ENCODE results near the gene CFAP45.

The CFAP45 gene

GRCh38 chr1:159849626-159850366 lies 50.2 kb downstream of the CFAP45 start:
- no peaks in the 10 kb centered on the region for H3K36me3 ChIP-seq (ENCODE audit: control insufficient read depth, low read length)
- no peak overlapping the region for H3K27ac ChIP-seq (ENCODE audit: low read depth, low read length)
- H4K20me1 ChIP-seq (ENCODE audit: control insufficient read depth, insufficient read depth, low read depth, low read length) = no peaks in the 10 kb centered on the region
- no peaks in the 10 kb centered on the region for H3K4me1 ChIP-seq (ENCODE audit: control insufficient read depth, low read length)
- no peak for TF ChIP-seq CTCF (IDR thresholded peaks at IDR 0.05; ENCODE audit: low read depth, low read length, poor library complexity, severe bottlenecking)
- TF ChIP-seq EZH2phosphoT487 (IDR thresholded peaks at IDR 0.05; ENCODE audit: borderline replicate concordance, low read length) = no peak
- peaks cover 34% of the 10 kb centered on the region for H3K27me3 ChIP-seq (ENCODE audit: control insufficient read depth, low read length)
- H3K9me3 ChIP-seq (ENCODE audit: control insufficient read depth, insufficient read depth, low read length) = no peaks in the 10 kb centered on the region
- H3K9me2 ChIP-seq (replicated peaks; ENCODE audit: control insufficient read depth, low read length) = no peaks in the 10 kb centered on the region
- no peaks in the 10 kb centered on the region for H3F3A ChIP-seq (ENCODE audit: control insufficient read depth, insufficient read depth)
- H3K4me3 ChIP-seq (ENCODE audit: low read length) = no peak overlapping the region
- no peak overlapping the region for H3K4me2 ChIP-seq (ENCODE audit: low read length)
- H3K79me2 ChIP-seq (ENCODE audit: control insufficient read depth, low read length) = no peaks in the 10 kb centered on the region

GRCh38 chr1:159848326-159848725 lies 51.6 kb downstream of the CFAP45 start:
- no peak overlapping the region for H3K4me2 ChIP-seq (ENCODE audit: low read length)
- peaks cover 22% of the 10 kb centered on the region; the same call in 1 of the 2 replicates for H3K27me3 ChIP-seq (ENCODE audit: control insufficient read depth, low read length)
- H3K27ac ChIP-seq (ENCODE audit: low read depth, low read length) = no peak overlapping the region
- H3K9me2 ChIP-seq (replicated peaks; ENCODE audit: control insufficient read depth, low read length) = no peaks in the 10 kb centered on the region
- no peaks in the 10 kb centered on the region for H3K4me1 ChIP-seq (ENCODE audit: control insufficient read depth, low read length)
- H3K4me3 ChIP-seq (ENCODE audit: low read length) = no peak overlapping the region
- no peaks in the 10 kb centered on the region for H3K9me3 ChIP-seq (ENCODE audit: control insufficient read depth, insufficient read depth, low read length)
- no peaks in the 10 kb centered on the region for H4K20me1 ChIP-seq (ENCODE audit: control insufficient read depth, insufficient read depth, low read depth, low read length)
- no peaks in the 10 kb centered on the region for H3K79me2 ChIP-seq (ENCODE audit: control insufficient read depth, low read length)
- TF ChIP-seq EZH2phosphoT487 (IDR thresholded peaks at IDR 0.05; ENCODE audit: borderline replicate concordance, low read length) (no peak), CTCF (IDR thresholded peaks at IDR 0.05; ENCODE audit: low read depth, low read length, poor library complexity, severe bottlenecking) (no peak)
- H3K36me3 ChIP-seq (ENCODE audit: control insufficient read depth, low read length) = no peaks in the 10 kb centered on the region
- no peaks in the 10 kb centered on the region for H3F3A ChIP-seq (ENCODE audit: control insufficient read depth, insufficient read depth)

GRCh38 chr1:159847231-159847630 lies 52.7 kb downstream of the CFAP45 start:
- Histone ChIP-seq H3K4me3 (ENCODE audit: low read length) (no peak overlapping the region), H3K4me2 (ENCODE audit: low read length) (no peak overlapping the region), H3K9me2 (replicated peaks; ENCODE audit: control insufficient read depth, low read length) (no peaks in the 10 kb centered on the region), H3K79me2 (ENCODE audit: control insufficient read depth, low read length) (no peaks in the 10 kb centered on the region), H3K27me3 (ENCODE audit: control insufficient read depth, low read length) (peaks cover 14% of the 10 kb centered on the region; the same call in 1 of the 2 replicates), H3K27ac (ENCODE audit: low read depth, low read length) (no peak overlapping the region), H3K4me1 (ENCODE audit: control insufficient read depth, low read length) (no peaks in the 10 kb centered on the region), H3K36me3 (ENCODE audit: control insufficient read depth, low read length) (no peaks in the 10 kb centered on the region), H4K20me1 (ENCODE audit: control insufficient read depth, insufficient read depth, low read depth, low read length) (no peaks in the 10 kb centered on the region), H3K9me3 (ENCODE audit: control insufficient read depth, insufficient read depth, low read length) (no peaks in the 10 kb centered on the region), H3F3A (ENCODE audit: control insufficient read depth, insufficient read depth) (no peaks in the 10 kb centered on the region)
- TF ChIP-seq CTCF (IDR thresholded peaks at IDR 0.05; ENCODE audit: low read depth, low read length, poor library complexity, severe bottlenecking) = no peak
- no peak for TF ChIP-seq EZH2phosphoT487 (IDR thresholded peaks at IDR 0.05; ENCODE audit: borderline replicate concordance, low read length)

All from DOHH2 (cell line).